Mesenchymal stem cell (in vitro differentiated cells and primary cell): ENCODE data around the gene CDK5R1.

Source experiments
- DNase-seq: peaks from one replicate; pipeline ENCODE4 v3.0.0-alpha.2; 2013
- H2AFZ ChIP-seq: one replicate; pipeline ENCODE4 v1.6.1; 2013; ENCODE audit warnings: low read depth, mild to moderate bottlenecking, control low read depth, inconsistent platforms, low read length, moderate library complexity
- H2AK5ac ChIP-seq: 2 replicates; pipeline ENCODE4 v1.6.1; 2013; ENCODE audit warnings: low read length, moderate library complexity, mild to moderate bottlenecking, inconsistent platforms; ENCODE audit not compliant: severe bottlenecking
- H2BK120ac ChIP-seq: one replicate; pipeline ENCODE4 v1.6.1; 2013; ENCODE audit warnings: low read depth, mild to moderate bottlenecking, inconsistent platforms, low read length, moderate library complexity
- H2BK12ac ChIP-seq, 2 experiments: one replicate each; pipeline ENCODE4 v1.6.1; 2013; ENCODE audit warnings: inconsistent platforms in 2 of 2, low read length in 2 of 2, mild to moderate bottlenecking in 2 of 2, moderate library complexity in 2 of 2, control low read depth in 1 of 2
- H2BK15ac ChIP-seq: one replicate; pipeline ENCODE4 v1.6.1; 2013; ENCODE audit warnings: mild to moderate bottlenecking, low read depth, inconsistent platforms; ENCODE audit not compliant: poor library complexity, severe bottlenecking
- H2BK5ac ChIP-seq: 2 replicates; pipeline ENCODE4 v1.6.1; 2013; ENCODE audit warnings: low read depth, mild to moderate bottlenecking, low read length, control low read depth, inconsistent platforms; ENCODE audit not compliant: poor library complexity, severe bottlenecking
- H3K14ac ChIP-seq, 2 experiments: one replicate each; pipeline ENCODE4 v1.6.1; 2013; ENCODE audit warnings: inconsistent platforms in 2 of 2, low read length in 2 of 2, control low read depth in 1 of 2, mild to moderate bottlenecking in 1 of 2, moderate library complexity in 1 of 2
- H3K18ac ChIP-seq, 2 experiments: one replicate each; pipeline ENCODE4 v1.6.1; 2013; ENCODE audit warnings: inconsistent platforms in 2 of 2, low read length in 2 of 2, control low read depth in 1 of 2, low read depth in 1 of 2, mild to moderate bottlenecking in 1 of 2
- H3K23ac ChIP-seq, 2 experiments: one replicate each; pipeline ENCODE4 v1.6.1; 2013; ENCODE audit warnings: inconsistent platforms in 2 of 2, low read length in 2 of 2, mild to moderate bottlenecking in 2 of 2, moderate library complexity in 2 of 2, control low read depth in 1 of 2
- H3K27ac ChIP-seq: 2 replicates; pipeline ENCODE4 v1.5.1; 2013; ENCODE audit warnings: mild to moderate bottlenecking, moderate library complexity, low read length, control low read depth, inconsistent platforms; ENCODE audit not compliant: poor library complexity, severe bottlenecking
- H3K27me3 ChIP-seq, 2 experiments: 2 replicates each; pipeline versions ENCODE4 v1.6.1 to v1.7.0; 2013; ENCODE audit warnings: low read length in 2 of 2, mild to moderate bottlenecking in 2 of 2, moderate library complexity in 2 of 2, control low read depth in 1 of 2, inconsistent platforms in 1 of 2; ENCODE audit not compliant: control insufficient read depth in 1 of 2, insufficient read depth in 1 of 2
- H3K36me3 ChIP-seq, 2 experiments: 2 replicates each; pipeline versions ENCODE4 v1.6.1 to v1.7.0; 2013; ENCODE audit warnings: low read length in 2 of 2, control low read depth in 1 of 2, inconsistent platforms in 1 of 2, low read depth in 1 of 2, mild to moderate bottlenecking in 1 of 2; ENCODE audit not compliant: insufficient read depth in 2 of 2, control insufficient read depth in 1 of 2
- H3K4ac ChIP-seq, 2 experiments: one replicate each; pipeline ENCODE4 v1.6.1; 2013; ENCODE audit warnings: inconsistent platforms in 2 of 2, low read length in 2 of 2, mild to moderate bottlenecking in 2 of 2, moderate library complexity in 2 of 2, control low read depth in 1 of 2, low read depth in 1 of 2
- H3K4me1 ChIP-seq: 2 replicates; pipeline ENCODE4 v1.6.1; 2013; ENCODE audit warnings: low read depth, low read length, control low read depth; ENCODE audit not compliant: control insufficient read depth, insufficient read depth
- H3K4me2 ChIP-seq: 2 replicates; pipeline ENCODE4 v1.6.1; 2013; ENCODE audit warnings: low read length, mild to moderate bottlenecking, inconsistent platforms; ENCODE audit not compliant: poor library complexity, severe bottlenecking
- H3K4me3 ChIP-seq, 2 experiments: 2 replicates each; pipeline versions ENCODE4 v1.5.1 to v1.7.0; 2013; ENCODE audit warnings: low read length in 2 of 2, mild to moderate bottlenecking in 2 of 2, control low read depth in 1 of 2, low read depth in 1 of 2; ENCODE audit not compliant: insufficient read depth in 1 of 2
- H3K79me1 ChIP-seq: replicated peaks from 2 replicates; pipeline ENCODE4 v1.6.1; 2013; ENCODE audit warnings: mild to moderate bottlenecking, control low read depth, low read length, inconsistent platforms; ENCODE audit not compliant: poor library complexity, severe bottlenecking
- H3K9ac ChIP-seq: 2 replicates; pipeline ENCODE4 v1.7.0; 2013; ENCODE audit warnings: mild to moderate bottlenecking, low read length, moderate library complexity
- H3K9me3 ChIP-seq: 2 replicates; pipeline ENCODE4 v1.7.0; 2013; ENCODE audit warnings: mild to moderate bottlenecking, low read length; ENCODE audit not compliant: control insufficient read depth
- H4K8ac ChIP-seq: one replicate; pipeline ENCODE4 v1.6.1; 2013; ENCODE audit warnings: inconsistent platforms, mild to moderate bottlenecking, low read length, moderate library complexity
- H4K91ac ChIP-seq: one replicate; pipeline ENCODE4 v1.6.1; 2013; ENCODE audit warnings: mild to moderate bottlenecking, low read length, inconsistent platforms
- WGBS: methylation state at CpG from one replicate; pipeline ENCODE4 v1.1.7; 2013; ENCODE audit warnings: mixed read lengths; 5-methylcytosine and 5-hydroxymethylcytosine counted together

The CDK5R1 gene

GRCh38 chr17:32467949-32468348 is 18.8 kb upstream of the CDK5R1 start:
- H3K27me3 ChIP-seq, result no peaks in the 10 kb centered on the region
- H3K4me2 ChIP-seq, result no peak overlapping the region
- H3K4me3 ChIP-seq, result no peak overlapping the region
- peaks cover 41 to 94% of the 10 kb centered on the region in 2 experiments for H3K36me3 ChIP-seq
- no peak overlapping the region for H3K23ac ChIP-seq
- WGBS, result 100% methylated on average over 3 of the region's 7 CpGs
- no peak overlapping the region for H3K14ac ChIP-seq
- no peak overlapping the region for H2BK12ac ChIP-seq
- H3K9ac ChIP-seq, result no peak overlapping the region
- no peak overlapping the region for H2BK15ac ChIP-seq
- no peak overlapping the region for H2BK120ac ChIP-seq
- H4K91ac ChIP-seq, result no peak overlapping the region
- no peak overlapping the region for H2AK5ac ChIP-seq
- no peak for DNase-seq
- peaks cover 37% of the 10 kb centered on the region for H3K79me1 ChIP-seq
- H3K4ac ChIP-seq, result no peak overlapping the region
- no peaks in the 10 kb centered on the region for H3K4me1 ChIP-seq
- H3K27ac ChIP-seq, result no peak overlapping the region
- no peak overlapping the region for H2AFZ ChIP-seq
- no peak overlapping the region for H3K18ac ChIP-seq
- no peak overlapping the region for H2BK5ac ChIP-seq
- no peaks in the 10 kb centered on the region for H3K9me3 ChIP-seq
- no peak overlapping the region for H4K8ac ChIP-seq

GRCh38 chr17:32470405-32471167 is 16.2 kb upstream of the CDK5R1 start:
- DNase-seq, result no peak
- H4K8ac ChIP-seq, result no peak overlapping the region
- no peak overlapping the region for H4K91ac ChIP-seq
- no peak overlapping the region for H3K4me2 ChIP-seq
- no peak overlapping the region for H2BK120ac ChIP-seq
- no peak overlapping the region for H2AK5ac ChIP-seq
- H3K9me3 ChIP-seq, result no peaks in the 10 kb centered on the region
- WGBS, result 96% methylated on average over 6 of the region's 6 CpGs
- no peak overlapping the region for H3K18ac ChIP-seq
- H3K4ac ChIP-seq, result no peak overlapping the region
- no peak overlapping the region for H2AFZ ChIP-seq
- peaks cover 57 to 92% of the 10 kb centered on the region in 2 experiments for H3K36me3 ChIP-seq
- peaks cover 49% of the 10 kb centered on the region for H3K79me1 ChIP-seq
- H3K14ac ChIP-seq, result no peak overlapping the region
- no peak overlapping the region for H2BK12ac ChIP-seq
- H3K27me3 ChIP-seq, result no peaks in the 10 kb centered on the region
- no peak overlapping the region for H3K9ac ChIP-seq
- H3K4me3 ChIP-seq, result no peak overlapping the region
- no peak overlapping the region for H3K23ac ChIP-seq
- H3K4me1 ChIP-seq, result no peaks in the 10 kb centered on the region
- H2BK15ac ChIP-seq, result no peak overlapping the region
- no peak overlapping the region for H2BK5ac ChIP-seq
- H3K27ac ChIP-seq, result no peak overlapping the region

- no peak overlapping the region for H3K4ac ChIP-seq
- WGBS, result 100% methylated on average over 2 of the region's 4 CpGs
- no peak overlapping the region for H3K4me3 ChIP-seq
- peaks cover 60 to 92% of the 10 kb centered on the region in 2 experiments for H3K36me3 ChIP-seq
- no peak overlapping the region for H2BK120ac ChIP-seq
- no peaks in the 10 kb centered on the region for H3K9me3 ChIP-seq
- no peak overlapping the region for H3K18ac ChIP-seq
- H2AK5ac ChIP-seq, result no peak overlapping the region
- no peak overlapping the region for H3K27ac ChIP-seq
- no peak overlapping the region for H3K23ac ChIP-seq
- no peak overlapping the region for H2BK5ac ChIP-seq
- peaks cover 52% of the 10 kb centered on the region for H3K79me1 ChIP-seq
- no peaks in the 10 kb centered on the region for H3K4me1 ChIP-seq
- H2BK12ac ChIP-seq, result no peak overlapping the region
- H3K27me3 ChIP-seq, result no peaks in the 10 kb centered on the region
- no peak overlapping the region for H4K91ac ChIP-seq
- no peak overlapping the region for H3K4me2 ChIP-seq
- no peak overlapping the region for H3K9ac ChIP-seq
- no peak overlapping the region for H3K14ac ChIP-seq
- DNase-seq, result no peak
- no peak overlapping the region for H2BK15ac ChIP-seq
- H4K8ac ChIP-seq, result no peak overlapping the region
- no peak overlapping the region for H2AFZ ChIP-seq
These were observed 15.1 kb upstream of the CDK5R1 start for GRCh38 chr17:32471652-32472051.

GRCh38 chr17:32475258-32475657 is 11.5 kb upstream of the CDK5R1 start:
- no peak overlapping the region for H4K8ac ChIP-seq
- H3K4me3 ChIP-seq, result no peak overlapping the region
- H3K27ac ChIP-seq, result no peak overlapping the region
- H3K4me1 ChIP-seq, result no peaks in the 10 kb centered on the region
- H2BK120ac ChIP-seq, result no peak overlapping the region
- no peak overlapping the region for H3K18ac ChIP-seq
- no peak overlapping the region for H2AFZ ChIP-seq
- no peak overlapping the region for H4K91ac ChIP-seq
- no peak overlapping the region for H3K4me2 ChIP-seq
- 100% methylated on average over 3 of the region's 3 CpGs for WGBS
- no peak overlapping the region for H3K4ac ChIP-seq
- peaks cover 37% of the 10 kb centered on the region for H3K79me1 ChIP-seq
- H2AK5ac ChIP-seq, result no peak overlapping the region
- no peaks in the 10 kb centered on the region for H3K27me3 ChIP-seq
- H3K36me3 ChIP-seq, result peaks cover 66 to 94% of the 10 kb centered on the region in 2 experiments
- H2BK12ac ChIP-seq, result no peak overlapping the region
- no peak for DNase-seq
- no peak overlapping the region for H3K23ac ChIP-seq
- H3K14ac ChIP-seq, result no peak overlapping the region
- no peak overlapping the region for H3K9ac ChIP-seq
- H2BK15ac ChIP-seq, result no peak overlapping the region
- H3K9me3 ChIP-seq, result no peaks in the 10 kb centered on the region
- H2BK5ac ChIP-seq, result no peak overlapping the region
